ENCODE measurements around the gene RESP18.

DNA sequence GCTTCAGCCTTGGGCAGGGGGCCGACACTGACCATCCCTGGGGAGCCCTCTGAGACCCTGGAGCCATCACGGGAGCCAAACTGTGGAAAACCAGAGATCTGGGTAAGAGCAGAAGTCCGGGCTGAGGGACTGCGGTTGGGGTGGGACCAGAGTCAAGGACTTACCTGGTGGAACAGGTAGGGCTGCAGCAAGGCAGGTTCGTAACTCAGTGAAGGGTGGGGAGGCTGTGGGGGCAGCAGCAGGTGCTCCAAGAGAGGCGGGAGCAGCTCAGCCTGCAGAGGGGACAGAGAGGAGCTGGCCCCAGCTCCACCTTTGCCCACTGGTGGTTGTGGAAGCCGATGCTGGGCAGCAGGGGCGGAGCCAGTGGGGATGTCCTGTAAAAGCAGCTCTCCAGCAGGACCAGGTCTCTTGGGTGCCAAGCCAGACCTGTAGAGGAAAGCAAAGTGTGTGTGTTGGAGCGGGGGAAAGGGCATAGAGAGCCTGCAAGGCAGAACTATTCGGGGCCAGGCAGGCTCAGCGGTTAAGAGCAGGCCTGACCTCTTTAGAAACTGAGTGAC is 30.1 kb downstream of the RESP18 start:
- TF ChIP-seq, protein P1, sequence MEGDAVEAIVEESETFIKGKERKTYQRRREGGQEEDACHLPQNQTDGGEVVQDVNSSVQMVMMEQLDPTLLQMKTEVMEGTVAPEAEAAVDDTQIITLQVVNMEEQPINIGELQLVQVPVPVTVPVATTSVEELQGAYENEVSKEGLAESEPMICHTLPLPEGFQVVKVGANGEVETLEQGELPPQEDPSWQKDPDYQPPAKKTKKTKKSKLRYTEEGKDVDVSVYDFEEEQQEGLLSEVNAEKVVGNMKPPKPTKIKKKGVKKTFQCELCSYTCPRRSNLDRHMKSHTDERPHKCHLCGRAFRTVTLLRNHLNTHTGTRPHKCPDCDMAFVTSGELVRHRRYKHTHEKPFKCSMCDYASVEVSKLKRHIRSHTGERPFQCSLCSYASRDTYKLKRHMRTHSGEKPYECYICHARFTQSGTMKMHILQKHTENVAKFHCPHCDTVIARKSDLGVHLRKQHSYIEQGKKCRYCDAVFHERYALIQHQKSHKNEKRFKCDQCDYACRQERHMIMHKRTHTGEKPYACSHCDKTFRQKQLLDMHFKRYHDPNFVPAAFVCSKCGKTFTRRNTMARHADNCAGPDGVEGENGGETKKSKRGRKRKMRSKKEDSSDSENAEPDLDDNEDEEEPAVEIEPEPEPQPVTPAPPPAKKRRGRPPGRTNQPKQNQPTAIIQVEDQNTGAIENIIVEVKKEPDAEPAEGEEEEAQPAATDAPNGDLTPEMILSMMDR (IDR thresholded peaks at IDR 0.05): no peak
- TF ChIP-seq EP300 (IDR thresholded peaks at IDR 0.05): no peak

Measured in suprapubic skin (tissue), 3 donors.